PC-9 (cell line): Measurements from ENCODE around the gene PIH1D1. TPM values are rescaled to one million over a fixed set of nuclear protein-coding genes. Genes with fewer than 3 reads are reported as not detected.
A peak's percentile ranks its signal among the peaks of the same experiment; 100 is the strongest.

Experiments used
- BruUV-seq: library from RNA; stranded (reverse); fragments of 400-500 nt; replicated peaks from 2 replicates; lab custom pipeline; 2021; lab: Mats Ljungman, UMichigan
- CTCF ChIA-PET: fragments of 300-600 bp; sonication (Branson Sonifier 250); formaldehyde crosslinking; loops from one replicate; lab custom pipeline; 2022; ENCODE audit warnings: antibody characterized with exemption; lab: Charles Lee
- POLR2A ChIA-PET: fragments of 300-600 bp; sonication (Branson Sonifier 250); formaldehyde crosslinking; loops from one replicate; lab custom pipeline; 2022; ENCODE audit warnings: antibody characterized with exemption; ENCODE audit not compliant: unreplicated experiment; lab: Charles Lee
- DNase-seq, 2 experiments: peaks; one replicate each; pipeline versions ENCODE4 v3.0.0 to v3.0.0-alpha.2; 2015 to 2022; ENCODE audit warnings: mixed read lengths in 1 of 2
- H2AFZ ChIP-seq: fragments of 200-600 bp; sonication (generic); 2 replicates; pipeline ENCODE4 v1.8.1; 2017; ENCODE audit warnings: antibody characterized with exemption
- H3F3A ChIP-seq: fragments of 200-600 bp; sonication (generic); 2 replicates; pipeline ENCODE4 v1.8.1; 2017; ENCODE audit warnings: antibody characterized with exemption, mild to moderate bottlenecking, low read depth; ENCODE audit not compliant: insufficient read depth
- H3K27ac ChIP-seq: fragments of 200-600 bp; sonication (generic); 2 replicates; pipeline ENCODE4 v1.6.1; 2016; ENCODE audit warnings: mixed run types
- H3K27me3 ChIP-seq: fragments of 200-600 bp; sonication (generic); 2 replicates; pipeline ENCODE4 v1.6.1; 2016; ENCODE audit warnings: low read depth, mixed run types; ENCODE audit not compliant: insufficient read depth
- H3K36me3 ChIP-seq: fragments of 200-600 bp; sonication (generic); 2 replicates; pipeline ENCODE4 v1.6.1; 2016; ENCODE audit warnings: low read depth, mixed run types
- H3K4me1 ChIP-seq: fragments of 200-600 bp; sonication (generic); replicated peaks from 2 replicates; pipeline ENCODE4 v1.6.1; 2016; ENCODE audit warnings: mixed run types; ENCODE audit not compliant: insufficient read depth
- H3K4me2 ChIP-seq: fragments of 200-600 bp; sonication (generic); 2 replicates; pipeline ENCODE4 v1.6.1; 2017; ENCODE audit warnings: mixed run types
- H3K4me3 ChIP-seq: fragments of 200-600 bp; sonication (generic); 2 replicates; pipeline ENCODE4 v1.6.1; 2016; ENCODE audit warnings: mixed run types
- H3K79me2 ChIP-seq: fragments of 200-600 bp; sonication (generic); 2 replicates; pipeline ENCODE4 v1.6.1; 2017; ENCODE audit warnings: low read depth, mixed run types
- H3K9me2 ChIP-seq: fragments of 200-600 bp; sonication (generic); 2 replicates; pipeline ENCODE4 v1.8.1; 2017; ENCODE audit warnings: mild to moderate bottlenecking; ENCODE audit not compliant: insufficient read depth
- H3K9me3 ChIP-seq: fragments of 200-600 bp; sonication (generic); 2 replicates; pipeline ENCODE4 v1.8.1; 2016; ENCODE audit warnings: low read depth; ENCODE audit not compliant: insufficient read depth
- H4K20me1 ChIP-seq: fragments of 200-600 bp; sonication (generic); 2 replicates; pipeline ENCODE4 v1.8.1; 2017; ENCODE audit not compliant: insufficient read depth
- EZH2 ChIP-seq: fragments of 200-600 bp; sonication (generic); IDR thresholded peaks from 2 replicates; pipeline ENCODE4 v1.8.0; 2017; ENCODE audit warnings: antibody characterized with exemption, low read depth
- intact Hi-C: fragments of 100-400 bp; cut with micrococcal nuclease; formaldehyde crosslinking; loops from one replicate; pipeline ENCODE4 v1.10.0; 2022; ENCODE audit not compliant: unreplicated experiment
- total RNA-seq: library from RNA; stranded (reverse); gene quantifications from 2 replicates; pipeline ENCODE4 v1.2.3, GENCODE V29; 2021
- TF ChIP-seq, protein P1 (sequence below): fragments of 200-600 bp; sonication (generic); conservative IDR thresholded peaks from 2 replicates; pipeline ENCODE4 v1.6.1; 2017; ENCODE audit warnings: mixed run types, antibody characterized with exemption, mild to moderate bottlenecking, moderate library complexity

The PIH1D1 gene
- total RNA-seq, 1 experiment from 2014 or later = 156 TPM

DNA sequence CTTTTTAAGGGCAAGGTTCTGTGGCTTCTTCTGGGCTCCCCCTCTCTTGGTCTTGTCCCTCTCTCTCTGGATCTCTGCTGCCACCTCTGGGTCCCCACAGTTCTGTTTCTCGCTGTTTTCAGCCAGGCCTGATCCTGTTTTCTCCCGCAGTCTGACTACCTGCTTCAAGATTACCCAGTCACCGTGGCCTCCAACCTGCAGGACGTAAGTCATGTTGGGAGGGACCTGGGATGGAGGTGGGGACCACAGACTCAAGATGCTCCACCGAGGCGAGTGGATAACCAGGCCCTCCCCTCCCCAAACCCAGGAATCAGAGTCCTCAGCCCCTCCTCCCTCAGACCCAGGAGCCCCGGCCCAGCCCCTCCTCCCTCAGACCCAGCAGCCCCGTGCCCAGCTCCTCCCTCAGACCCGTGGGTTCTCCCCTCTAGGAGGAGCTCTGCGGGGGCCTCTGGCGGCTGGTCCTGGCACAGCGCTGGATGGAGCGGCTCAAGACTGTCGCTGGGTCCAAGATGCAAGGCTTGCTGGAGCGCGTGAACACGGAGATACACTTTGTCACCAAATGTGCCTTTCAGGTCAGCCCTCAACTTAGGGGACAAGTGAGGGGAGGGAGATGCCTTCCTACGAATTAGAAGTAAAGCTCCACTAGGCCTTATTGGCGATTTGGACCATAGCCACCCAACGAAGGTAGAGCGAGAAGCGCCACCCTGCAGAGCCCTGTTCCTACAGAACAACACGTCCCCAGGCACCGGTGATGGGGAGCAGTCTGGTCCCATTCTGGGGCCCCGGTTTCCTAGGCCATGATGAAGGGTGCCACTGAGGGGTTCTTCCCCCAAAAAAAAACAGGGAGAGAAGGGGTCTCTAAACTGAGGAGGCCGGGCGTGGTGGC is 24.6 kb upstream of the PIH1D1 start:
- no peak overlapping the region for H3K4me3 ChIP-seq
- H3F3A ChIP-seq = peaks cover 36% of the 10 kb centered on the region
- H3K4me1 ChIP-seq = 0 out of 2 replicates have a peak, but pooled peaks cover 3% of the 10 kb centered on the region
- H3K27me3 ChIP-seq = 0 out of 2 replicates have a peak, but pooled peaks cover 4% of the 10 kb centered on the region
- intact Hi-C loops = no loop called here
- CTCF ChIA-PET = interaction anchor here (0.6 kb wide), 2 partner anchors 87 to 456 kb away, joined by 3 to 5 read pairs; no protein-coding TSS in a partner anchor
- no peaks in the 10 kb centered on the region for H3K36me3 ChIP-seq
- BruUV-seq = no TSS peak
- no peaks in the 10 kb centered on the region for H3K9me3 ChIP-seq
- DNase-seq = no peak
- POLR2A ChIA-PET = no interaction called here
- no peak for TF ChIP-seq EZH2
- TF ChIP-seq, protein P1, sequence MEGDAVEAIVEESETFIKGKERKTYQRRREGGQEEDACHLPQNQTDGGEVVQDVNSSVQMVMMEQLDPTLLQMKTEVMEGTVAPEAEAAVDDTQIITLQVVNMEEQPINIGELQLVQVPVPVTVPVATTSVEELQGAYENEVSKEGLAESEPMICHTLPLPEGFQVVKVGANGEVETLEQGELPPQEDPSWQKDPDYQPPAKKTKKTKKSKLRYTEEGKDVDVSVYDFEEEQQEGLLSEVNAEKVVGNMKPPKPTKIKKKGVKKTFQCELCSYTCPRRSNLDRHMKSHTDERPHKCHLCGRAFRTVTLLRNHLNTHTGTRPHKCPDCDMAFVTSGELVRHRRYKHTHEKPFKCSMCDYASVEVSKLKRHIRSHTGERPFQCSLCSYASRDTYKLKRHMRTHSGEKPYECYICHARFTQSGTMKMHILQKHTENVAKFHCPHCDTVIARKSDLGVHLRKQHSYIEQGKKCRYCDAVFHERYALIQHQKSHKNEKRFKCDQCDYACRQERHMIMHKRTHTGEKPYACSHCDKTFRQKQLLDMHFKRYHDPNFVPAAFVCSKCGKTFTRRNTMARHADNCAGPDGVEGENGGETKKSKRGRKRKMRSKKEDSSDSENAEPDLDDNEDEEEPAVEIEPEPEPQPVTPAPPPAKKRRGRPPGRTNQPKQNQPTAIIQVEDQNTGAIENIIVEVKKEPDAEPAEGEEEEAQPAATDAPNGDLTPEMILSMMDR = peak; percentile 51; the same call in 1 of the 2 replicates
- no peak overlapping the region for H3K4me2 ChIP-seq
- H4K20me1 ChIP-seq = no peaks in the 10 kb centered on the region
- no peak overlapping the region for H3K27ac ChIP-seq
- no peaks in the 10 kb centered on the region for H3K79me2 ChIP-seq
- H2AFZ ChIP-seq = no peak overlapping the region
- H3K9me2 ChIP-seq = no peaks in the 10 kb centered on the region

DNA sequence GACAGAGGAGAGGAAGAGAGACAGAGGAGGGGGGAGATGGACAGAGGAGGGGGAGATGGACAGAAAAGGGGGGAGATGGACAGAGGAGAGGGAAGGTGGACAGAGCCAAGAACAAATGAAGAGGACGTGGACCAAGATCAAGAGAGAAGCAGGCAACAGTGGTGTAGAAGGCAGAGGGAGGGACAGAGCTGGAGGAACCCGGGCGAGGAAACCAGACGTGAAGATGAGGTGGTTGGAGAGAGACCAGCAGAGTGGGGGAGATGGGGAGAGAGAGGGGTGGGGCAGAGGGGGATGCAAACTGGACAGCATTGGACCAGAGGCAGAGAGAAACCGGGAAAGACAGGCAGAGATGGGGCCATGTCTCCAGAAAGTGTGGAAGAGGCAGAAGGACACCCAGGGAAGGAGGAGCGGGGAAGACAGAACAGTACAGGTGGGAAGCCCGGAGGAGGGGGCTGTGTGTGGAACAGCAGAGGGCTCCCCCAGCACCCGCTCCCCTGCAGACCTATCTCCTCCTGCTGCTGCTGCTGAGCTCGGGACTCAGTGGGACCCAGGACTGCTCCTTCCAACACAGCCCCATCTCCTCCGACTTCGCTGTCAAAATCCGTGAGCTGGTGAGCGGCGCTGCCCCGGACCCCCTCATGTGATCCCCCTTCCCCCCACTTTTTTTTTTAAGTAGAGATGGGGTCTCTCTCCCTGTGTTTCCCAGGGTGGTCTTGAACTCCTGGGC is 23.7 kb upstream of the PIH1D1 start:
- Histone ChIP-seq H2AFZ (no peak overlapping the region), H3K4me1 (0 out of 2 replicates have a peak, but pooled peaks cover 3% of the 10 kb centered on the region), H3K4me2 (no peak overlapping the region), H3K9me2 (no peaks in the 10 kb centered on the region), H3F3A (peaks cover 31% of the 10 kb centered on the region), H4K20me1 (no peaks in the 10 kb centered on the region), H3K27me3 (0 out of 2 replicates have a peak, but pooled peaks cover 4% of the 10 kb centered on the region), H3K9me3 (no peaks in the 10 kb centered on the region), H3K36me3 (no peaks in the 10 kb centered on the region), H3K4me3 (no peak overlapping the region), H3K27ac (no peak overlapping the region), H3K79me2 (no peaks in the 10 kb centered on the region)
- no peak for DNase-seq
- CTCF ChIA-PET = no interaction called here
- intact Hi-C loops = no loop called here
- POLR2A ChIA-PET = no interaction called here
- TF ChIP-seq EZH2 = no peak
- TF ChIP-seq, protein P1 = no peak
- no TSS peak for BruUV-seq

DNA sequence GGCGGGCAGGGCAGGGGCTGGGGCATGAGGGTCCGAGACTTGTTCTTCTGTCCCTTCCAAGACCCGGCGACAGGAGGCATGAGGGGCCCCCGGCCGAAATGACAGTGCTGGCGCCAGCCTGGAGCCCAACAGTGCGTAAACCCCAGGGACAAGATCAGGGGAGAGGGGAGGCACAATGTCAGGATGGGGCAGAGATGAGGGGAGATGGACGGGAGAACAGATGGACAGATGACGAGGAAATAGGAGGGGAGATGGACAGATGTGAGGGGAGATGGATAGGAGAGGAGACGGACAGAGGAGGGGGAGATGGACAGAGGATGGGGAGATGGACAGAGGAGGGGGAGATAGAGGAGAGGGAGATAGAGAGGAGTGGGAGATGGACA is 22.9 kb upstream of the PIH1D1 start:
- H3K9me2 ChIP-seq = no peaks in the 10 kb centered on the region
- POLR2A ChIA-PET = no interaction called here
- intact Hi-C loops = no loop called here
- H2AFZ ChIP-seq = peak overlapping the region; percentile 98
- no peak overlapping the region for H3K27ac ChIP-seq
- H3F3A ChIP-seq = peaks cover 31% of the 10 kb centered on the region
- no peaks in the 10 kb centered on the region for H3K79me2 ChIP-seq
- no peaks in the 10 kb centered on the region for H4K20me1 ChIP-seq
- no peaks in the 10 kb centered on the region for H3K9me3 ChIP-seq
- DNase-seq = no peak
- H3K27me3 ChIP-seq = 0 out of 2 replicates have a peak, but pooled peaks cover 4% of the 10 kb centered on the region
- CTCF ChIA-PET = no interaction called here
- TF ChIP-seq, protein P1 = no peak
- TF ChIP-seq EZH2 = no peak
- H3K4me2 ChIP-seq = peak overlapping the region; percentile 94
- H3K4me3 ChIP-seq = peak overlapping the region; percentile 98
- H3K4me1 ChIP-seq = 0 out of 2 replicates have a peak, but pooled peaks cover 3% of the 10 kb centered on the region
- no peaks in the 10 kb centered on the region for H3K36me3 ChIP-seq
- no TSS peak for BruUV-seq
